CD4-positive, alpha-beta T cell treated with Interleukin-12 subunit alpha and Interleukin-12 subunit beta, for 1 hour (primary cell): Measurements from ENCODE around the gene RAB3D.

Source experiments
- DNase-seq: peaks from one replicate; pipeline ENCODE4 v3.0.0-alpha.2; 2020

The RAB3D gene

DNA sequence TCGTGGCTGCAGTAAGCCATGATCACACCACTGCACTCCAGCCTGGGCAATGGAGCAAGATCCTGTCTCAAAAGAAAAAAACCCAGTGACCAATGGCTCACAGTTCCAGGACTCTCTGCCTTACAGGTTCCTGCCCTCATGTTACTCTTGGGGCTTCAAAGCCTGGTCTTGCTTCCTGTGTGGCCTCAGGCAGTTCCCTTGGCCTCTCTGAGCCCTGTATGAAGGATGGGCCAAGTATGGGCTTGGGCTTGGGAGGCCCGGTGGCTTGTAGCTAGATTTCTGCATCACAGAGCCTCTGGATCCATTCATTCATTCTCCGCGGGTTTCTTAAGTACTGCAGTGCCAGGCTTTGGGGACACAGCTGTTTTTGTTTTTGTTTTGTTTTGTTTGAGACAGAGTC lies 44.3 kb downstream of the RAB3D start:
- no peak for DNase-seq

DNA sequence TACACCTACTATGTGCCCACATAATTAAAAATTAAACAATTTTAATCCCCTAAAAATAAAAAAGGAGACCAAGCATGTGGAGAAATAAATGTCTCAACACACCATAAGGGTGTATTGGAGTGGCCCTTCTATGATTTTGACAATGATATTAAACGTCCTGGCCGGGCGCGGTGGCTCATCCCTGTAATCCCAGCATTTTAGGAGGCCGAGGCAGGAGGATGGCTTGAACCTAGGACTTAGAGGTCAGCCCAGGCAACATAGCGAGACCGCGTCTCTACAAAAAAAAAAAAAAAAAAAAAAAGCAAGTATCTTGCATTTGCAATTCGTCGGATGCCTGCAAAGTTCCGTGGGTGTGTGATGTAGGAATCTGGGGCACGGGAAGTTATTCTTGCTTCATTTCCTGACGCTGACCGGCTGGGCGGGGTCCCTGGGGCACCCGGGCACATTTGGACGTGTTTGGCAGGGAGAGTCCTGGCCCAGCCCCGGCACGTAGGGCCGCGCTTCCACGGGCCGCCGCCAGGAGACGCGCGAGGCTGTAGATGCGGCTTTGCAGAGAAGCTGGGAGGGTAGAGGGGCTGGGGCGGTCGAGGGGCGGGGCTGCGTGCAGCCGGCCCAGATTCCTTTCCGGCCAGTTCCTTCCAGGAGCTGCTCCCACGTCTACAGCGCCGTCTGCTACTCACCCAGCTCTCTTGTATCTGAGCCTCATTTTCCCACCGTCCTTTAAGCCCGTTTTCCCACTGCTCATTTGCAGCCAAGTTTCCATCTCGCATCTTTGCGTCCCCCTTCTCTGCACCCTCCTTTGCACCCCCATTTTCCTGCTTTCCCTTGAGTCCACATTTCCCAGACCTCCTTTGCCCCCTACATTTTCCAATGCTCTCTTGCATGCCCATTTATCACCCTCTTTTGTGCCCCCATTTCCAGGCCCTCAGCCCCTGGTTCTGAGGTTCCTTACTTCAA lies 45.7 kb downstream of the RAB3D start:
- DNase-seq, result peak; percentile 81

DNA sequence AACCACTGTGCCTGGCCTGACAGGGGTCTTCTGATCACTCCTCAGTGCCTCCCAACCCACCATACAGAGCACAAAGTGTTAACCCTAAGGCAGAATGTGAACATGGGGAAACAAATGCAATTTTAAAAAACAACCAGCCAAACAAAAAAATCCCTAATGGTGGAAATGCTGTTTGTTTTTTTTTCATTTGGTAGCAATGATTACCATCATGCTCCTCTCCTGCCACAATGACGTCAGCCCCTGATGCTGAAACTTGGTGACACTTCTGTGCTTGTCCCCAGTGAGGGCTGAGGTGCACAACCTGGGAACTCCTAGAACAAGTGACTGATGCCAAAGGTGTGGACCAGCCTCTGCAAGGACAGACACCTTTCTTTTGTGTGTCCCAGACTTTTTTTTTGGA lies 47.5 kb downstream of the RAB3D start:
- DNase-seq, result no peak

DNA sequence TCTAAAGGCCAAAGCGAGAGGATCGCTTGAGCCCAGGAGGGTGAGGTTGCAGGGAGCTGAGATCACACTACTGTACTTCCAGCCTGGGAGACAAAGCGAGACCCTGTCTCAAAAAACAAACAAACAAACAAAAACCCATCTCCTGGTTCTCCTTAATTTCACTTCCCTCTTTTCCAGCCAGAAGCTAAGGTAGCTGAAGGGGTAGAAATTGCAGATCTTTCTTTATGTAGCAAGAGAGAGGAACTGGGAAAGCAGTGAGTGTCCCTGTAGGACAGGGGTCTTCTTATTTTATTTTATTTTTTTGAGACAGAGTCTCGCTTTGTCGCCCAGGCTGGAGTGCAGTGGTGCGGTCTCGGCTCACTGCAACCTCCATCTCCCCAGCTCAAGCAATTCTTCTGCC lies 48.0 kb downstream of the RAB3D start:
- DNase-seq, result no peak

DNA sequence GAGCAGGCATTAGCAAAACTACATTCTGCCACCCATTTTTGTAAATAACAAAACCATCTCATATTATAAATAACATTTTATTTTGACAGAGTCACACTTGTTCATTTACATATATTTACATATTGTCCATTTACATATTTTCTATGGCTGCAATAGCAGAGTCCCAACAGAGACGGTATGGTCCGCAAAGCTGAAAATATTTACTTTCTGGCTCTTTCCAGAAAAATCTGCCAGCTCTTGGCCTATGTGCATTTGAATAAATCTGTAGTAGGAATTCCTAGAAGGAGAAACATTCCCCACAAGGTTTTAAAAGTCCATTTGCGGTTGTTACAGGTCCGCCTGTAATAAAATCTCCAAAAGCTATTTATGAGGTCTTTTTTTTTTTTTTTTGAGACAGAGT lies 49.2 kb downstream of the RAB3D start:
- no peak for DNase-seq

DNA sequence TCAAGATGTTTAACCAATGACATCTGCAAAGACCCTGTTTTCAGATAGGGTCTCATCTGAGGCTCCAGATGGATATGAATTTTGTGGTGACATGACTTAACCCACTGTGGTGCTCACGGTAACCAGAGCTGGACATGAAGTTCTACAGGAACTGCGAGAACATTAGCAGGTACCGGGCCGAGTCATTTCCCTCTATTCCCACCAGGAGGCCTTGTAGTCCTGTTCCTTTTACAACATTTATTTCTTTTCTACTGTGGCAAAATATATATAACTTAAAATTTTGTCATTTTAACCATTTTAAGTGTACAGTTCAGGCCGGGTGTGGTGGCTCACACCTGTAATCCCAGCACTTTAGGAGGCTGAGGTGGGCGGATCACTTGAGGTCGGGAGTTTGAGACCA lies 51.1 kb downstream of the RAB3D start:
- DNase-seq, result no peak

DNA sequence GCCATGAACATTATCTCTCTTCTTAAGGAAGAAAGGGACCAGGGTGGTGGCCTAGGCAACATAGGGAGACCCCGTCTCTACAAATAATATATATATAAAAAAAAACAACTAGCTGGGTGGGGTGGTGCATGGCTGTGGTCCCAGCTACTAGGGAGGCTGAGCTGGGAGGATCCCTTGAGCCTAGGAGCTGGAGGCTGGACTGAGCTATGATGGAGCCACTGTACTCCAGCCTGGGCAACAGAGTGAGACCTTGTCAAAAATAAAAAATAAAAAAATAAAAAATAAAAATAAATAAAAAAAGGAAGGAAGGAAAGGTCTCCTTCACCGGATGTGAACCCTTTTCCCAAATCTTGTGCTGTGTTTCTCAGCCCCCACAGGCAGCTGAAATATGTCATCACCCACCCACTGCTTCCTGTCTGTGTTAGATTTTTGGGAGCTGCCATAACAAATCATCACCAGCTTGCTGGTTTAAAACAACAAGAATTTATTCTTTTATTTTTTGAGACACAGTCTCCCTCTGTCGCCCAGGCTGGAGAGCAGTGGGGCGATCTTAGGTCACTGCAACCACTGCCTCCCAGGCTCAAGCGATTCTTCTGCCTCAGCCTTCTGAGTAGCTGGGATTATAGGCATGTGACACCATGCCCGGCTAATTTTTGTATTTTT lies 53.0 kb downstream of the RAB3D start:
- no peak for DNase-seq

DNA sequence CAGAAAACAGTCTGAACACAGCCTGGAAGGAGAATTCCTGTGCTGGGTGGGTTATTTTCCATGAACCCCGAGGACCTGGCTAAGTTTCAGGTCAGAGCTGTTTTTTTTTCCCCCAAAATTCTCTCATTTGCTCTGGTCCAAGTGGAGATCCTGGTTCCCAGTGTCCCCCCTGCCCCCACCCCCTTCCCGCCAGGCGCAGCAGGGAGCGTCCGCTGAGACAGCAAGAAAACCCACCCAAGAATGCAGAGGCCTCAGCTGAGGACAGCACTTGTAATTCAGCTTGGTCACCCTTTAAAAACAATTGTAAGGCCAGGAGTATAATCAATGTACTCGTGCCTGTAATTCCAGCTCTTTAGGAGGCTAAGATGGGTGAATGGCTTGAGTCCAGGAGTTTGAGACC lies 54.9 kb downstream of the RAB3D start:
- no peak for DNase-seq

DNA sequence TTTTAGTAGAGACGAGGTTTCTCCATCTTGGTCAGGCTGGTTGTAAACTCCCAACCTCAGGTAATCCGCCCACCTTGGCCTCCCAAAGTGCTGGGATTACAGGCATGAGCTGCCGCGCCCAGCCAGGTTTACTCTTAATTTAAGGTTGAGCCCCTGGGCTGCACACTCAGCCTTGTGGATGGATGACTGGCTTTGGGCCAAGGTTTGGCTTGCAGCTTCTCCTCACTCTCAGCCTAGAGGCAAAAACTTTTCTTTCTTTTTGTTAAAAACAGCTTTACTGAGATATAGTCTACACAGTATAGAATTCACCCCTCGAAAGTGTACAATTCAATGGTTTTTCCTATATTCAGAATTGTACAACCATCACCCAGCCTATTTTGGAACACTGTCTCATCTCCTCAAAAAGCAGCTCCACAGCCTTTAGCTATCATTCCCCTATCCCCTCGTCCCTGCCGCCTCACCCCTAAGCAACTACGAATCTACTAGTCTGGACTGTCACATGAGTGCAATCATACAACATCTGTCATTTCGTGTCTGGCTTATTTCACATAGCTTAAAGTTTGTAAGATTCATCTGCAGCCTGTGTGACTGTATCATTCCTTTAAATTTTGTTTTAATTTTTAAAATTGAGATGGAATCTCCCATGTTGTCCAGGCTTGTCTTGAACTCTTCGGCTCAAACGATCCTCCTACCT lies 58.0 kb downstream of the RAB3D start:
- no peak for DNase-seq

DNA sequence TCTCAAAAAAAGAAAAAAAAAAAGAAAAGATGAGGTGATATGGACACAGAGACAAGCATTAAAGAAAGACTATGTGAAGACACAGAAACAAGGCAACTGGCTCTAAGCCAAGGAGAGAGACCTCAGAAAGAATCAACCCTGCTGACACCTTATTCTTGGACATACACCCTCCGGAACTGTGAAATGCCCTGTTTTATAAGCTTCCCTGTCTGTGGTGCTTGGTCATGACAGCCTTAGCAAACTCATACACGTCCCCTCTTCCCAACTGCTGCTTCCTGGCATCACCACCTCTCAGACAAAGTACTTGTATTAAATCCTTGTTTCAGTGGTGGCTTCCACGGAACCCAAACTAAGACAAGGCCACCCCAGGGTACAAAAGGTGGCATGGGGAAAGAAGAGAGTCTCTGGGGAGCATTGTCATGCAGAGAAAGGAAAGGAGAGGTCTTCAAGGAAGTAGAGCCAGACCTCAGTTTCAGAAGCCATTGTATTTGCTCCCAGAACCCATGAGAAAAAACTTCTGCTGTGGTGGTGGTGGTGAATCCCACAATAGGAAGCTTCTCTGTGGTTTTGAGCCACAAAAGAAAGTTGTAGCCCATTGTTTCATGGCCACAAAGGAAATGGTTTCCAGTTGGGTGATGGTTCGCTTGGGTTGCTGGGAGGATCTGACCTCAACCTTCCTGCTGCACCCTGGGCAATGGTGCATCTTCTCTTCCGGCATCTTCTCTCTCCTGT lies 59.8 kb downstream of the RAB3D start:
- peak; percentile 71 for DNase-seq

DNA sequence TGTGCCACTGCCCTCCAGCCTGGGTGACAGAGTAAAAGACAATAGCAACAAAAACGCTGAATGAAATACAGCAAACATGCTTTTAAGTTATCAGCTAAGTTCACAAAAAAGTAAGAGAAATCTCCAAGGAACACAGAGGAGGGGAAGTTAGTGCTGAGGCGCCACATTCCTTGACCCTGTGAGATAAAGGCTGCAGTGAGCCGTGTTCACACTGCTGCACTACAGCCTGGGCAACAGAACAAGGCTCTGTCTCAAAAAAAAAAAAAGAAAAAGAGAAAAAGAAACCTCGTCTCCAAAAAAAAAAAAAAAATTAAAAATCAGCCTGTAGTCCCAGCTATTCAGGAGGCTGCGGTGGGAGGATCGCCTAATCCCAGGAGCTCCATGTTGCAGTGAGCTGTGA lies 60.8 kb downstream of the RAB3D start:
- DNase-seq, result no peak

DNA sequence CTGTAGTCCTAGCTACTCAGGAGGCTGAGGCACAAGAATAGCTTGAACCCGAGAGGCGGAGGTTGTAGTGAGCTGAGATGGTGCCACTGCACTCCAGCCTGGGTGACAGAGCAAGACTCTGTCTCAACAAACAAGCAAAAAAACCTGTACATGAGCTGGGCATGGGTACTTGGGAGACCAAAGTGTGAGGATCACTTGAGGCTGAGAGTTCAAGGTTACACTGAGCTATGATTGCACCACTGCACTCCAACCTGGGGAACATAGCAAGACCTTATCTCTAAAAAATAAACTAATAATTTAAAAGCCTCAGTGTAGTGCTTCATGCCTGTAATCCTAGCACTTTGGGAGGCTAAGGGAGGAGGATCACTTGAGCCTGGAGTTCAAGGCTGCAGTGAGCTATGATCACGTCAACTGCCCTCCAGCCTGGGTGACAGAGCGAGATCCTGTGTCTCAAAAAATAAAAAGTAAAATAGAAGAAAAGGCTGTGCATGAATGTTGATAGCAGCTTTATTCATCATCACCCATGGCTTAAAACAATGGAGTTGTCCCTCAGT lies 64.8 kb downstream of the RAB3D start:
- DNase-seq, result no peak

DNA sequence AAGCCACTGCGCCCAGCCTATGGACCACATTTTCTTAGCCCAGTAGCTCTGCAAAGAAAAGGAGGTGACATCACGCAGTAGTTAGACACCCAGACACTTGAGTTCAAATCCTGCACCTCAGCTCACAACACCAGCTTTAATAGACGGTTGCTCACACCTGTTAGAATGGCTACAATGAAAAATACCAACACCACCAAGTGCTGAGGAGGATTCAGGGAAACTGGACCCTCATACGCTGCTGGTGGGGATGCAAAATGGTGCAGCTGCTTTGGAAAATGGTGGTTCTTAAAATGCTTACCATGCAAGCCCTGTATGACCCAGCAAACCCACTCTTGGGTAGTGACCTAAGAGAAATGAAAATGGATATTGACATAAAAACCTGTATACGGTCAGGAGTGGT lies 65.5 kb downstream of the RAB3D start:
- DNase-seq, result no peak

DNA sequence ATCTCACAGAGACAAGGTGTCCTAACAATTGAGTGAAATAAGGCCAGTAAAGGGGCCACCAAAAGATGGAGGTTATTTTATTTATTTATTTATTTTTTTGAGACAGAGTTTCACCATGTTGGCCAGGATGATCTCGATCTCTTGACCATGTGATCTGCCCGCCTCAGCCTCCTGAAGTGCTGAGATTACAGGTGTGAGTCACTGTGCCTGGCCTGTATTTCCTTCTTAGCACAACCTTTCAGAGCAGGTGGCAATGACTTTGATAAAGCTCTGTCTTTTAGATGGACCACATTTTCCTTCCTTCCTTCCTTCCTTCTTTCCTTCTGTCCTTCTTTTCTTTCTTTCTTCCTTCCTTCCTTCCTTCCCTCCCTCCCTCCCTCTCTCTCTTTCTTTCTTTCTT lies 66.2 kb downstream of the RAB3D start:
- no peak for DNase-seq
